A673 (cell line): ENCODE measurements around the gene AUNIP.

Experiments
- EZH2 ChIP-seq: fragments of 200-600 bp; sonication (generic); IDR thresholded peaks from 2 replicates; pipeline ENCODE4 v1.6.1; 2017; ENCODE audit warnings: borderline replicate concordance, low read depth, mild to moderate bottlenecking, mixed read lengths, antibody characterized with exemption, low read length; ENCODE audit not compliant: poor library complexity, severe bottlenecking
- TF ChIP-seq, protein P1 (sequence below): fragments of 300-800, 200-600 bp; sonication (generic); conservative IDR thresholded peaks from 2 replicates; pipeline ENCODE4 v1.5.1; 2017; ENCODE audit warnings: low read depth, mild to moderate bottlenecking, antibody characterized with exemption, low read length, moderate library complexity, mixed read lengths

GRCh38 chr1:25834894-25835293, 24.4 kb downstream of the AUNIP start:
- TF ChIP-seq EZH2 = no peak
- TF ChIP-seq, protein P1, sequence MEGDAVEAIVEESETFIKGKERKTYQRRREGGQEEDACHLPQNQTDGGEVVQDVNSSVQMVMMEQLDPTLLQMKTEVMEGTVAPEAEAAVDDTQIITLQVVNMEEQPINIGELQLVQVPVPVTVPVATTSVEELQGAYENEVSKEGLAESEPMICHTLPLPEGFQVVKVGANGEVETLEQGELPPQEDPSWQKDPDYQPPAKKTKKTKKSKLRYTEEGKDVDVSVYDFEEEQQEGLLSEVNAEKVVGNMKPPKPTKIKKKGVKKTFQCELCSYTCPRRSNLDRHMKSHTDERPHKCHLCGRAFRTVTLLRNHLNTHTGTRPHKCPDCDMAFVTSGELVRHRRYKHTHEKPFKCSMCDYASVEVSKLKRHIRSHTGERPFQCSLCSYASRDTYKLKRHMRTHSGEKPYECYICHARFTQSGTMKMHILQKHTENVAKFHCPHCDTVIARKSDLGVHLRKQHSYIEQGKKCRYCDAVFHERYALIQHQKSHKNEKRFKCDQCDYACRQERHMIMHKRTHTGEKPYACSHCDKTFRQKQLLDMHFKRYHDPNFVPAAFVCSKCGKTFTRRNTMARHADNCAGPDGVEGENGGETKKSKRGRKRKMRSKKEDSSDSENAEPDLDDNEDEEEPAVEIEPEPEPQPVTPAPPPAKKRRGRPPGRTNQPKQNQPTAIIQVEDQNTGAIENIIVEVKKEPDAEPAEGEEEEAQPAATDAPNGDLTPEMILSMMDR = no peak
